WERI-Rb-1 (cell line): ENCODE data around the gene MAST4.

Source experiments
- DNase-seq: peaks from one replicate; pipeline ENCODE4 v3.0.0-alpha.2; 2020
- H3K27ac ChIP-seq: fragments of 250-450 bp; sonication (Bioruptor Pico); 2 replicates; pipeline ENCODE4 v1.5.1; 2020; ENCODE audit warnings: mild to moderate bottlenecking, moderate library complexity
- H3K27me3 ChIP-seq: fragments of 250-450 bp; sonication (Bioruptor Pico); 2 replicates; pipeline ENCODE4 v1.5.1; 2021; ENCODE audit warnings: mild to moderate bottlenecking, low read depth, moderate library complexity; ENCODE audit not compliant: insufficient read depth, severe bottlenecking
- H3K36me3 ChIP-seq: fragments of 250-450 bp; sonication (Bioruptor Pico); 2 replicates; pipeline ENCODE4 v1.5.1; 2020; ENCODE audit warnings: mild to moderate bottlenecking, moderate library complexity
- H3K4me3 ChIP-seq: 2 replicates; pipeline ENCODE4 v1.5.1; 2011; ENCODE audit warnings: low read depth, mild to moderate bottlenecking, control low read depth, low read length
- H3K9me3 ChIP-seq: fragments of 250-450 bp; sonication (Bioruptor Pico); 2 replicates; pipeline ENCODE4 v1.5.1; 2021; ENCODE audit warnings: mild to moderate bottlenecking, moderate library complexity; ENCODE audit not compliant: severe bottlenecking
- CTCF ChIP-seq: IDR thresholded peaks from 2 replicates; pipeline ENCODE4 v1.5.1; 2011; ENCODE audit warnings: low read depth, mild to moderate bottlenecking, control low read depth, inconsistent platforms, low read length

MAST4 gene

GRCh38 chr5:67032921-67033664 lies 436.9 kb downstream of the MAST4 start:
- Histone ChIP-seq H3K36me3 (no peaks in the 10 kb centered on the region), H3K9me3 (no peaks in the 10 kb centered on the region), H3K27ac (no peak overlapping the region), H3K27me3 (no peaks in the 10 kb centered on the region), H3K4me3 (no peak overlapping the region)
- no peak for DNase-seq
- no peak for TF ChIP-seq CTCF

GRCh38 chr5:67033880-67034651 lies 437.9 kb downstream of the MAST4 start:
- Histone ChIP-seq H3K36me3 (no peaks in the 10 kb centered on the region), H3K9me3 (no peaks in the 10 kb centered on the region), H3K27me3 (no peaks in the 10 kb centered on the region), H3K4me3 (no peak overlapping the region), H3K27ac (no peak overlapping the region)
- TF ChIP-seq CTCF = no peak
- no peak for DNase-seq

GRCh38 chr5:67035098-67035740 lies 439.0 kb downstream of the MAST4 start:
- TF ChIP-seq CTCF = no peak
- no peaks in the 10 kb centered on the region for H3K27me3 ChIP-seq
- no peak overlapping the region for H3K4me3 ChIP-seq

GRCh38 chr5:67037171-67037570 lies 441.0 kb downstream of the MAST4 start:
- no peak for DNase-seq
- Histone ChIP-seq H3K4me3 (no peak overlapping the region), H3K9me3 (no peaks in the 10 kb centered on the region), H3K27me3 (no peaks in the 10 kb centered on the region), H3K36me3 (no peaks in the 10 kb centered on the region), H3K27ac (no peak overlapping the region)
- TF ChIP-seq CTCF = no peak

More at GRCh38 chr5:67035098-67035740, 439.0 kb downstream of the MAST4 start:
- no peak for DNase-seq
- H3K9me3 ChIP-seq = no peaks in the 10 kb centered on the region
- no peak overlapping the region for H3K27ac ChIP-seq
- H3K36me3 ChIP-seq = no peaks in the 10 kb centered on the region

GRCh38 chr5:67038817-67039603 lies 442.8 kb downstream of the MAST4 start:
- Histone ChIP-seq H3K27ac (no peak overlapping the region), H3K4me3 (no peak overlapping the region), H3K9me3 (no peaks in the 10 kb centered on the region), H3K36me3 (no peaks in the 10 kb centered on the region), H3K27me3 (no peaks in the 10 kb centered on the region)
- TF ChIP-seq CTCF = no peak
- no peak for DNase-seq
